Thyroid gland (tissue), 4 donors: ENCODE data around the gene NRARP. TPM values are rescaled to one million over a fixed set of nuclear protein-coding genes. Genes with fewer than 3 reads are reported as not detected.

Experiments
- DNase-seq, 2 donors: peaks; one replicate each; pipeline ENCODE4 v3.0.0-alpha.2; 2019
- H3K27ac ChIP-seq, 3 donors: fragments of 200-600 bp; sonication (generic); 1 replicate in 2 of 3; 2 replicates in 1 of 3; pipeline ENCODE4 v1.5.1; 2016 to 2019; ENCODE audit warnings: mild to moderate bottlenecking in 1 of 3, moderate library complexity in 1 of 3
- H3K27me3 ChIP-seq: fragments of 200-600 bp; sonication (generic); one replicate; pipeline ENCODE4 v1.5.1; 2019
- H3K36me3 ChIP-seq, 2 donors: fragments of 200-600 bp; sonication (generic); one replicate each; pipeline ENCODE4 v1.5.1; 2016 to 2019
- H3K4me1 ChIP-seq, 2 donors: fragments of 200-600 bp; sonication (generic); one replicate each; pipeline ENCODE4 v1.5.1; 2017 to 2019
- H3K4me3 ChIP-seq, 3 donors: fragments of 200-600 bp; sonication (generic); replicated peaks in 1 of 3; 1 replicate in 2 of 3; 2 replicates in 1 of 3; pipeline ENCODE4 v1.5.1; 2016; ENCODE audit warnings: mild to moderate bottlenecking in 1 of 3
- H3K9me3 ChIP-seq: fragments of 200-600 bp; sonication (generic); one replicate; pipeline ENCODE4 v1.5.1; 2017
- CTCF ChIP-seq, 6 experiments: fragments of 200-600 bp in 3 of 6; fragments of 450-650 bp in 3 of 6; sonication (generic) in 3 of 6; IDR thresholded peaks; one replicate each; pipeline ENCODE4 v1.5.1; 2016 to 2019; ENCODE audit warnings: antibody characterized with exemption in 6 of 6, mild to moderate bottlenecking in 2 of 6, inconsistent platforms in 1 of 6, moderate library complexity in 1 of 6
- POLR2A ChIP-seq, 2 donors: fragments of 450-650 bp; IDR thresholded peaks; one replicate each; pipeline ENCODE4 v1.6.1; 2017; ENCODE audit warnings: antibody characterized with exemption in 2 of 2, mild to moderate bottlenecking in 2 of 2, moderate library complexity in 1 of 2
- WGBS, 2 donors: methylation state at CpG; one replicate each; pipeline ENCODE4 v1.1.5; 2017; 5-methylcytosine and 5-hydroxymethylcytosine counted together
- intact Hi-C: fragments of 100-400 bp; cut with DNase I; formaldehyde crosslinking; loops from one replicate; pipeline ENCODE4 v1.15.1; 2023
- total RNA-seq, 4 donors: library from RNA; depleted of rRNA; stranded (reverse); fragments of >200 nt; gene quantifications; one replicate each; pipeline ENCODE4 v1.2.3, GENCODE V29; 2016

The NRARP gene
- total RNA-seq, 4 donors from 2014 or later: 1.8 to 10.2 (median 6.8) TPM

- no peak overlapping the region for H3K27ac ChIP-seq
- TF ChIP-seq CTCF (IDR thresholded peaks at IDR 0.05) (no peak), POLR2A (IDR thresholded peaks at IDR 0.05) (no peak)
- H3K4me1 ChIP-seq: no peaks in the 10 kb centered on the region
- no peaks in the 10 kb centered on the region for H3K9me3 ChIP-seq
- no peaks in the 10 kb centered on the region for H3K27me3 ChIP-seq
- no peak for DNase-seq
- H3K36me3 ChIP-seq: no peaks in the 10 kb centered on the region
- H3K4me3 ChIP-seq: no peak overlapping the region
- intact Hi-C loops: no loop called here
- WGBS, 2 donors: 89 to 92% methylated on average over 19 of the region's 19 CpGs
Measured at GRCh38 chr9:137326445-137327065, 24.5 kb upstream of the NRARP start.

DNA sequence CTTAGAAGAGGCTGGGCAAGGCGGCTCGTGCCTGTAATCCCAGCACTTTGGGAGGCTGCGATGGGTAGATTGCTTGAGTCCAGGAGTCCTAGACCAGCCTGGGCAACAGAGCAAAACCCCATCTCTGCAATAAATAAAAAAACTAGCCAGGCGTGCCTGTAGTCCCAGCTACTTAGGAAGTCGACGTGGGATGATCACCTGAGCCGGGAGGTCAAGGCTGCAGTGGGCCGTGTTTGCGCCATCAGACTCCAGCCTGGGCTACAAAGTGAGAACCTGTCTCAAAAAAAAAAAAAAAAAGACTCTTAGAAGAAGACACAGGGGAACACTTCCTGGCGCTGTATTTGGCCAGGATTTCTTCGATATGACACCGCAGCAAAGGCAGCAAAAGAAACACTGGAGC is 23.7 kb upstream of the NRARP start:
- H3K4me3 ChIP-seq: no peak overlapping the region
- H3K9me3 ChIP-seq: no peaks in the 10 kb centered on the region
- H3K27me3 ChIP-seq: no peaks in the 10 kb centered on the region
- peaks cover 0 to 4% of the 10 kb centered on the region in 2 donors for H3K4me1 ChIP-seq
- no peak overlapping the region for H3K27ac ChIP-seq
- no peak for DNase-seq
- WGBS, 2 donors: 94% methylated on average over 12 of the region's 12 CpGs
- TF ChIP-seq CTCF (IDR thresholded peaks at IDR 0.05) (no peak), POLR2A (IDR thresholded peaks at IDR 0.05) (no peak)
- intact Hi-C loops: no loop called here
- H3K36me3 ChIP-seq: no peaks in the 10 kb centered on the region

DNA sequence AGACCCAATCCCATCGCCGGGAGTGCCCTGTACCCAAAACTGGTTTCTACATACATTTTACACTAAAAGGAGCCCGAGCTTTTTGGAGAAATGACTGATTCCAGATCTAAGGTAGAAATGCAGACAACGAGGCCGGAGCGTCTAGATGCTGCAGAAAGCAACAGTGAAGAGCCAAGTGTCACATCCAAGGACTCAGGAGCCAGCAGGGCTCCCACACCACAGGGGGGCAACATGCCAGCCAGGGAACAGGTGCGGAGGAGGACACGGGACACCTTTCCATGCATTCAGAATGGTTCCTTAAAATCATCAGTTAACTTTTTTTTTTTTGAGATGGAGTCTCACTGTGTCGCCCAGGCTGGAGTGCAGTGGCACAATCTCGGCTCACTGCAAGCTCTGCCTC is 23.1 kb upstream of the NRARP start:
- H3K27me3 ChIP-seq: no peaks in the 10 kb centered on the region
- H3K9me3 ChIP-seq: no peaks in the 10 kb centered on the region
- intact Hi-C loops: no loop called here
- H3K4me1 ChIP-seq: peaks cover 0 to 11% of the 10 kb centered on the region in 2 donors
- no peaks in the 10 kb centered on the region for H3K36me3 ChIP-seq
- H3K27ac ChIP-seq: no peak overlapping the region
- 94 to 95% methylated on average over 10 of the region's 10 CpGs for WGBS, 2 donors
- TF ChIP-seq CTCF (IDR thresholded peaks at IDR 0.05): no peak
- no peak for TF ChIP-seq POLR2A (IDR thresholded peaks at IDR 0.05)
- DNase-seq: no peak
- no peak overlapping the region for H3K4me3 ChIP-seq

DNA sequence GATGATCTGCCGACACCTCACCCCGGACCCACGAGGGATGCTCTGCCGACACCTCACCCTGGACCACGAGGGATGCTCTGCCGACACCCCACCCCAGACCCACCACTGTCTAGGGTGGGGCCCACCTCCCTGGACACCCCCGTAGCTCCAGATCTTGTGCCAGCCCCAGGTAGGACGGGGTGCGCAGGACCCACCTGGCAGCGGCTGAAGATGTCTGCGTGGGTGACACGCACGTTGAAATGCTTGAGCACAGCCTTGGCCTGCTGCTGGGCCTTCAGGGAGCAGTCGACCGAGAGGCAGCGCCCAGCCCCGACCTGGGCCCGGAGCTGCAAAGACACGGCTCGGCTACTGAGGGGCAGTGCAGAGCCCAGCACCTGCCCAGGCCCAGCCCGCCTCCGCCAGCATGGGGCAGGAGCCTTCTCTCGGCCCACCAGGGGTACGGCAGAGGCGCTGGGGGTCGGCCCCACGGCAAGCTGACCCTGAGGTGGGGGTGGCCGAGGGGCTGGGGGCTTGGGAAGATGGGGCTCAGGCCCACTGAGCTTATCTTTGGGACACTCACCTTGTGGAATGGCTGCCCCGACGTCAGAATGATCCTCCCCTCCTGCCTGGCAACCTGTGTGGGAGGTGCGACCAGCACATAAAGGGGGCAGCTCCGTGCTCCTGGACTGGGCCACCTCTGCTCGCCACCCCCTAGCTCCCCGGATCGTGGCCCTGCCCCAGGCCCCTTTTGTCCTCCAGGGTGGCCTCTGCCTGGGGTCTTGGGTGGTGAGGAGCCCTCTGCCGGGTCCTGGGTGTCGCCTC is 21.7 kb upstream of the NRARP start:
- Histone ChIP-seq H3K9me3 (no peaks in the 10 kb centered on the region), H3K4me1 (peaks cover 0 to 13% of the 10 kb centered on the region in 2 donors), H3K27ac (no peak overlapping the region), H3K27me3 (no peaks in the 10 kb centered on the region), H3K36me3 (no peaks in the 10 kb centered on the region), H3K4me3 (no peak overlapping the region)
- TF ChIP-seq CTCF (IDR thresholded peaks at IDR 0.05): no peak
- no peak for TF ChIP-seq POLR2A (IDR thresholded peaks at IDR 0.05)
- 94% methylated on average over 19 to 27 of the region's 37 CpGs for WGBS, 2 donors
- intact Hi-C loops: no loop called here
- DNase-seq: no peak

- Histone ChIP-seq H3K9me3 (no peaks in the 10 kb centered on the region), H3K27ac (no peak overlapping the region), H3K27me3 (no peaks in the 10 kb centered on the region), H3K4me3 (no peak overlapping the region), H3K4me1 (peaks cover 0 to 16% of the 10 kb centered on the region in 2 donors), H3K36me3 (no peaks in the 10 kb centered on the region)
- WGBS, 2 donors: 86 to 93% methylated on average over 15 to 21 of the region's 22 CpGs
- intact Hi-C loops: no loop called here
- no peak for DNase-seq
- TF ChIP-seq CTCF (IDR thresholded peaks at IDR 0.05) (no peak), POLR2A (IDR thresholded peaks at IDR 0.05) (no peak)
Measured at GRCh38 chr9:137321726-137322361, 19.8 kb upstream of the NRARP start.
